ENCODE results near the gene RAB3GAP1. TPM values are rescaled to one million over a fixed set of nuclear protein-coding genes. Genes with fewer than 3 reads are reported as not detected.

RAB3GAP1 gene
- total RNA-seq, 1 experiment from 2014 or later, result 38.6 TPM

GRCh38 chr2:135150725-135151124 is 98.6 kb downstream of the RAB3GAP1 start:
- in situ Hi-C loops (cut with HindIII; ENCODE audit: low pct_unique_long_range_greater_than_20kb, low sequenced_read_pairs), result no loop called here
- no peak for ATAC-seq
- ChIA-PET POLR2A (no interaction called here), CTCF (no interaction called here)
- peaks cover 17% of the 10 kb centered on the region for H3K36me3 ChIP-seq (ENCODE audit: control insufficient read depth, insufficient read depth, low read length)
- no peak overlapping the region for H3K4me3 ChIP-seq (ENCODE audit: low read depth in 2 of 2, low read length in 2 of 2)
- no peak overlapping the region for H3K27ac ChIP-seq (ENCODE audit: low read length)
- H3K4me1 ChIP-seq (ENCODE audit: control insufficient read depth, insufficient read depth, low read length), result no peaks in the 10 kb centered on the region
- no peaks in the 10 kb centered on the region for H3K27me3 ChIP-seq (ENCODE audit: control insufficient read depth, insufficient read depth, low read length)
- intact Hi-C loops (cut with micrococcal nuclease; ENCODE audit: unreplicated experiment), result no loop called here
- H3K9me3 ChIP-seq (ENCODE audit: control insufficient read depth, insufficient read depth, low read depth, low read length), result no peaks in the 10 kb centered on the region
- TF ChIP-seq TCF7L2 (IDR thresholded peaks at IDR 0.05; ENCODE audit: low read depth, low read length) (no peak), POLR2AphosphoS5 (IDR thresholded peaks at IDR 0.05; ENCODE audit: low read depth, low read length) (no peak), SIN3A (IDR thresholded peaks at IDR 0.05; ENCODE audit: borderline replicate concordance, insufficient read depth, low read depth, low read length) (no peak)
- TF ChIP-seq, protein P1, sequence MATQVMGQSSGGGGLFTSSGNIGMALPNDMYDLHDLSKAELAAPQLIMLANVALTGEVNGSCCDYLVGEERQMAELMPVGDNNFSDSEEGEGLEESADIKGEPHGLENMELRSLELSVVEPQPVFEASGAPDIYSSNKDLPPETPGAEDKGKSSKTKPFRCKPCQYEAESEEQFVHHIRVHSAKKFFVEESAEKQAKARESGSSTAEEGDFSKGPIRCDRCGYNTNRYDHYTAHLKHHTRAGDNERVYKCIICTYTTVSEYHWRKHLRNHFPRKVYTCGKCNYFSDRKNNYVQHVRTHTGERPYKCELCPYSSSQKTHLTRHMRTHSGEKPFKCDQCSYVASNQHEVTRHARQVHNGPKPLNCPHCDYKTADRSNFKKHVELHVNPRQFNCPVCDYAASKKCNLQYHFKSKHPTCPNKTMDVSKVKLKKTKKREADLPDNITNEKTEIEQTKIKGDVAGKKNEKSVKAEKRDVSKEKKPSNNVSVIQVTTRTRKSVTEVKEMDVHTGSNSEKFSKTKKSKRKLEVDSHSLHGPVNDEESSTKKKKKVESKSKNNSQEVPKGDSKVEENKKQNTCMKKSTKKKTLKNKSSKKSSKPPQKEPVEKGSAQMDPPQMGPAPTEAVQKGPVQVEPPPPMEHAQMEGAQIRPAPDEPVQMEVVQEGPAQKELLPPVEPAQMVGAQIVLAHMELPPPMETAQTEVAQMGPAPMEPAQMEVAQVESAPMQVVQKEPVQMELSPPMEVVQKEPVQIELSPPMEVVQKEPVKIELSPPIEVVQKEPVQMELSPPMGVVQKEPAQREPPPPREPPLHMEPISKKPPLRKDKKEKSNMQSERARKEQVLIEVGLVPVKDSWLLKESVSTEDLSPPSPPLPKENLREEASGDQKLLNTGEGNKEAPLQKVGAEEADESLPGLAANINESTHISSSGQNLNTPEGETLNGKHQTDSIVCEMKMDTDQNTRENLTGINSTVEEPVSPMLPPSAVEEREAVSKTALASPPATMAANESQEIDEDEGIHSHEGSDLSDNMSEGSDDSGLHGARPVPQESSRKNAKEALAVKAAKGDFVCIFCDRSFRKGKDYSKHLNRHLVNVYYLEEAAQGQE (IDR thresholded peaks at IDR 0.05; ENCODE audit: insufficient read depth in 1 of 2, low read depth in 2 of 2, low read length in 1 of 2), result no peak
- TF ChIP-seq, protein P2, sequence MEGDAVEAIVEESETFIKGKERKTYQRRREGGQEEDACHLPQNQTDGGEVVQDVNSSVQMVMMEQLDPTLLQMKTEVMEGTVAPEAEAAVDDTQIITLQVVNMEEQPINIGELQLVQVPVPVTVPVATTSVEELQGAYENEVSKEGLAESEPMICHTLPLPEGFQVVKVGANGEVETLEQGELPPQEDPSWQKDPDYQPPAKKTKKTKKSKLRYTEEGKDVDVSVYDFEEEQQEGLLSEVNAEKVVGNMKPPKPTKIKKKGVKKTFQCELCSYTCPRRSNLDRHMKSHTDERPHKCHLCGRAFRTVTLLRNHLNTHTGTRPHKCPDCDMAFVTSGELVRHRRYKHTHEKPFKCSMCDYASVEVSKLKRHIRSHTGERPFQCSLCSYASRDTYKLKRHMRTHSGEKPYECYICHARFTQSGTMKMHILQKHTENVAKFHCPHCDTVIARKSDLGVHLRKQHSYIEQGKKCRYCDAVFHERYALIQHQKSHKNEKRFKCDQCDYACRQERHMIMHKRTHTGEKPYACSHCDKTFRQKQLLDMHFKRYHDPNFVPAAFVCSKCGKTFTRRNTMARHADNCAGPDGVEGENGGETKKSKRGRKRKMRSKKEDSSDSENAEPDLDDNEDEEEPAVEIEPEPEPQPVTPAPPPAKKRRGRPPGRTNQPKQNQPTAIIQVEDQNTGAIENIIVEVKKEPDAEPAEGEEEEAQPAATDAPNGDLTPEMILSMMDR (IDR thresholded peaks at IDR 0.05), result no peak
- BruUV-seq (replicated peaks), result no TSS peak
- no peak for DNase-seq (ENCODE audit: low read depth, low spot score)

DNA sequence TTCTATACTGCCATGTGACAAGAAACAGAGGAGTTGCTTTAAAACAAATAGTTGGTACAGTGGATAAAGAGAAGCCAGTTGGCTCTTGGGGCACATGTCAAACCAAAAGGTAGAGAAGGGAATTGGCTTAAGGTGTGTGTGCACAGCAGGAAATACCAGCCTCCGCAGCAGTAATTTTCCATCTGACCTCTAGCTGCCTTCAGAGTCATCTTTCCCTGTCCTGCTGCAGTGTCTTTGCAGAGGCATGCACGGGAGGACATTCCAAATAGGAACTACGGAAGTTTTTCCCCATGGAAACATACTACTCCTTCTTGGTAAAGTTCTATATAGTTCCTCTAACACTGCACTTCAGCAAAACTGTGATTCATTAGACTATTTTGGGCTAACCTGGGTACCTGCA is 99.5 kb downstream of the RAB3GAP1 start:
- intact Hi-C loops (cut with micrococcal nuclease; ENCODE audit: unreplicated experiment), result no loop called here
- BruUV-seq (replicated peaks), result no TSS peak
- no peaks in the 10 kb centered on the region for H3K4me1 ChIP-seq (ENCODE audit: control insufficient read depth, insufficient read depth, low read length)
- DNase-seq (ENCODE audit: low read depth, low spot score), result no peak
- no peak for ATAC-seq
- in situ Hi-C loops (cut with HindIII; ENCODE audit: low pct_unique_long_range_greater_than_20kb, low sequenced_read_pairs), result no loop called here
- no peaks in the 10 kb centered on the region for H3K27me3 ChIP-seq (ENCODE audit: control insufficient read depth, insufficient read depth, low read length)
- no peaks in the 10 kb centered on the region for H3K9me3 ChIP-seq (ENCODE audit: control insufficient read depth, insufficient read depth, low read depth, low read length)
- H3K27ac ChIP-seq (ENCODE audit: low read length), result no peak overlapping the region
- H3K36me3 ChIP-seq (ENCODE audit: control insufficient read depth, insufficient read depth, low read length), result peaks cover 26% of the 10 kb centered on the region
- no peak overlapping the region for H3K4me3 ChIP-seq (ENCODE audit: low read depth in 2 of 2, low read length in 2 of 2)
- CTCF ChIA-PET, result no interaction called here
- POLR2A ChIA-PET, result no interaction called here
- no peak for TF ChIP-seq TCF7L2 (IDR thresholded peaks at IDR 0.05; ENCODE audit: low read depth, low read length)
- TF ChIP-seq SIN3A (IDR thresholded peaks at IDR 0.05; ENCODE audit: borderline replicate concordance, insufficient read depth, low read depth, low read length), result no peak
- TF ChIP-seq, protein P2 (IDR thresholded peaks at IDR 0.05), result no peak
